ENCODE data around the gene OVAAL.
A peak's percentile ranks its signal among the peaks of the same experiment; 100 is the strongest.

- no peak for TF ChIP-seq POLR2A (IDR thresholded peaks at IDR 0.05)
- TF ChIP-seq CTCF (IDR thresholded peaks at IDR 0.05), result no peak
- peak in 1 of 3 donors; percentile 12 for TF ChIP-seq POLR2AphosphoS5 (IDR thresholded peaks at IDR 0.05)
- no peak for TF ChIP-seq EP300 (IDR thresholded peaks at IDR 0.05)
Measured at GRCh38 chr1:180615493-180616290, 56.9 kb downstream of the OVAAL start.
